ENCODE results near the gene SLC26A11. TPM values are rescaled to one million over a fixed set of nuclear protein-coding genes. Genes with fewer than 3 reads are reported as not detected.

SLC26A11 gene
- polyA plus RNA-seq, 1 donor (not counting 4 experiments of a cell fraction or from before 2014, with no cell fraction given), result 2.2 TPM

DNA sequence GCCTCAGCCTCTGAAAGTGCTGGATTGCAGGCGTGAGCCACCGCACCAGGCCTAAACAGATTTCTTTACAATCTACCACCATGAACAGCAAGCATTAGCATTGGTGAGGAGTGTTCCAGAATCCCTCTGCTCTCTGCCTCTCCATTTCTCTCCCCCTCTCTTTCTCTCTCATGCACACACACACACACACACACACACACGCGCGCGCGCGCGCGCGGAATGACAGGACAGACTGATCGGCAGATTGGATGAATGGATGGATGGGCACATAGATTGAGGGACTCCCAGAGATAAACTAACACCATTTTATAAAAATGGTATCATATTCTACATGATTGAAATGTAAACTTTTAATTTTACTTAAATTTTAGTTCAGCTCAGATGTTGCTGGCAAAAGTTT lies 47.1 kb upstream of the SLC26A11 start:
- FAIRE-seq, result no peak
- no peaks in the 10 kb centered on the region for H3K36me3 ChIP-seq (ENCODE audit: control insufficient read depth in 2 of 2, extremely low read depth in 1 of 2, insufficient read depth in 2 of 2, low read length in 2 of 2)
- no peak overlapping the region for H2AFZ ChIP-seq (ENCODE audit: control insufficient read depth, low read length)
- peaks cover 6% of the 10 kb centered on the region for H3K27me3 ChIP-seq (ENCODE audit: control insufficient read depth, extremely low read depth, insufficient read depth, low read length)
- TF ChIP-seq EZH2 (IDR thresholded peaks at IDR 0.05; ENCODE audit: low read length) (no peak), CTCF (optimal IDR thresholded peaks at IDR 0.05 in 1 of 3, IDR thresholded peaks at IDR 0.05 in 1 of 3, conservative IDR thresholded peaks at IDR 0.05 in 1 of 3; ENCODE audit: extremely low read depth in 1 of 3, insufficient read depth in 2 of 3, low read length in 3 of 3) (no peak)
- H3K9me3 ChIP-seq (ENCODE audit: control insufficient read depth, low read depth, low read length), result no peaks in the 10 kb centered on the region
- peaks cover 14% of the 10 kb centered on the region for H3K4me1 ChIP-seq (ENCODE audit: control insufficient read depth, extremely low read depth, insufficient read depth, low read length)
- no peak for DNase-seq (ENCODE audit: low read depth, low spot score)
- H4K20me1 ChIP-seq (ENCODE audit: control insufficient read depth, extremely low read depth, insufficient read depth, low read length), result no peaks in the 10 kb centered on the region
- no peak overlapping the region for H3K4me3 ChIP-seq (ENCODE audit: control insufficient read depth in 2 of 3, extremely low read depth in 1 of 3, insufficient read depth in 2 of 3, low read depth in 1 of 3, low read length in 3 of 3)
- no peak overlapping the region for H3K9ac ChIP-seq (ENCODE audit: control insufficient read depth, extremely low read depth, insufficient read depth, low read length)
- H3K4me2 ChIP-seq (ENCODE audit: control insufficient read depth, extremely low read depth, insufficient read depth, low read depth, low read length), result no peak overlapping the region
- no peaks in the 10 kb centered on the region for H3K9me1 ChIP-seq (ENCODE audit: control insufficient read depth, extremely low read depth, insufficient read depth, low read length)
- H3K79me2 ChIP-seq (ENCODE audit: control insufficient read depth, insufficient read depth, low read length), result no peaks in the 10 kb centered on the region
- no peak overlapping the region for H3K27ac ChIP-seq (ENCODE audit: control insufficient read depth, insufficient read depth, low read length)
- dilution Hi-C loops (cut with MboI; ENCODE audit: extremely low pct_ligation_motif_present, low sequenced_read_pairs), result no loop called here

GRCh38 chr17:80173916-80174315 lies 46.3 kb upstream of the SLC26A11 start:
- H3K36me3 ChIP-seq (ENCODE audit: control insufficient read depth in 2 of 2, extremely low read depth in 1 of 2, insufficient read depth in 2 of 2, low read length in 2 of 2), result no peaks in the 10 kb centered on the region
- no peaks in the 10 kb centered on the region for H3K79me2 ChIP-seq (ENCODE audit: control insufficient read depth, insufficient read depth, low read length)
- H3K27ac ChIP-seq (ENCODE audit: control insufficient read depth, insufficient read depth, low read length), result no peak overlapping the region
- H2AFZ ChIP-seq (ENCODE audit: control insufficient read depth, low read length), result no peak overlapping the region
- peaks cover 6% of the 10 kb centered on the region for H3K27me3 ChIP-seq (ENCODE audit: control insufficient read depth, extremely low read depth, insufficient read depth, low read length)
- peaks cover 14% of the 10 kb centered on the region for H3K4me1 ChIP-seq (ENCODE audit: control insufficient read depth, extremely low read depth, insufficient read depth, low read length)
- H3K4me2 ChIP-seq (ENCODE audit: control insufficient read depth, extremely low read depth, insufficient read depth, low read depth, low read length), result no peak overlapping the region
- FAIRE-seq (no peak), DNase-seq (ENCODE audit: low read depth, low spot score) (no peak)
- H3K9me3 ChIP-seq (ENCODE audit: control insufficient read depth, low read depth, low read length), result no peaks in the 10 kb centered on the region
- dilution Hi-C loops (cut with MboI; ENCODE audit: extremely low pct_ligation_motif_present, low sequenced_read_pairs), result no loop called here
- no peaks in the 10 kb centered on the region for H3K9me1 ChIP-seq (ENCODE audit: control insufficient read depth, extremely low read depth, insufficient read depth, low read length)
- no peak overlapping the region for H3K9ac ChIP-seq (ENCODE audit: control insufficient read depth, extremely low read depth, insufficient read depth, low read length)
- no peak for TF ChIP-seq EZH2 (IDR thresholded peaks at IDR 0.05; ENCODE audit: low read length)
- no peak for TF ChIP-seq CTCF (optimal IDR thresholded peaks at IDR 0.05 in 1 of 3, IDR thresholded peaks at IDR 0.05 in 1 of 3, conservative IDR thresholded peaks at IDR 0.05 in 1 of 3; ENCODE audit: extremely low read depth in 1 of 3, insufficient read depth in 2 of 3, low read length in 3 of 3)
- H3K4me3 ChIP-seq (ENCODE audit: control insufficient read depth in 2 of 3, extremely low read depth in 1 of 3, insufficient read depth in 2 of 3, low read depth in 1 of 3, low read length in 3 of 3), result no peak overlapping the region
- H4K20me1 ChIP-seq (ENCODE audit: control insufficient read depth, extremely low read depth, insufficient read depth, low read length), result no peaks in the 10 kb centered on the region
